OCI-LY1 (cell line): ENCODE data around the gene CASKIN2.

Source experiments
- H2AFZ ChIP-seq: fragments of 200-600 bp; sonication (generic), shearing (Covaris generic); 2 replicates; pipeline ENCODE4 v1.6.0; 2014; ENCODE audit warnings: antibody characterized with exemption, mild to moderate bottlenecking, low read length
- H3F3A ChIP-seq: fragments of 200-600 bp; sonication (generic), shearing (Covaris generic); 2 replicates; pipeline ENCODE4 v1.6.0; 2014; ENCODE audit warnings: mild to moderate bottlenecking, antibody characterized with exemption, low read length, moderate library complexity; ENCODE audit not compliant: insufficient read depth
- H3K27ac ChIP-seq: fragments of 200-600 bp; sonication (generic); 2 replicates; pipeline ENCODE4 v1.5.1; 2014; ENCODE audit warnings: low read length, mixed run types, mild to moderate bottlenecking, low read depth; ENCODE audit not compliant: poor library complexity, severe bottlenecking
- H3K27me3 ChIP-seq: fragments of 200-600 bp; sonication (generic); 2 replicates; pipeline ENCODE4 v1.6.0; 2014; ENCODE audit warnings: antibody characterized with exemption, mild to moderate bottlenecking, low read length, moderate library complexity; ENCODE audit not compliant: insufficient read depth
- H3K36me3 ChIP-seq: fragments of 200-600 bp; sonication (generic); 2 replicates; pipeline ENCODE4 v1.6.1; 2014; ENCODE audit warnings: mild to moderate bottlenecking, antibody characterized with exemption, low read length, moderate library complexity, mixed read lengths; ENCODE audit not compliant: insufficient read depth
- H3K4me1 ChIP-seq: fragments of 200-600 bp; sonication (generic); 2 replicates; pipeline ENCODE4 v1.5.1; 2014; ENCODE audit warnings: mild to moderate bottlenecking, low read length, moderate library complexity; ENCODE audit not compliant: insufficient read depth, severe bottlenecking
- H3K4me2 ChIP-seq: fragments of 200-600 bp; sonication (generic), shearing (Covaris generic); 2 replicates; pipeline ENCODE4 v1.6.1; 2014; ENCODE audit warnings: low read length
- H3K4me3 ChIP-seq: fragments of 200-600 bp; sonication (generic); 2 replicates; pipeline ENCODE4 v1.5.1; 2014; ENCODE audit warnings: low read length, low read depth, mild to moderate bottlenecking, mixed read lengths; ENCODE audit not compliant: poor library complexity, severe bottlenecking
- H3K79me2 ChIP-seq: fragments of 200-600 bp; shearing (Covaris generic); 2 replicates; pipeline ENCODE4 v1.6.1; 2016; ENCODE audit warnings: mixed run types, low read length, mixed read lengths; ENCODE audit not compliant: insufficient read depth
- H3K9ac ChIP-seq: fragments of 200-600 bp; sonication (generic), shearing (Covaris generic); 2 replicates; pipeline ENCODE4 v1.6.1; 2014; ENCODE audit warnings: mild to moderate bottlenecking, low read length, mixed read lengths
- H3K9me2 ChIP-seq: fragments of 200-600 bp; sonication (generic), shearing (Covaris generic); 2 replicates; pipeline ENCODE4 v1.6.1; 2014; ENCODE audit warnings: low read depth, mild to moderate bottlenecking, low read length, mixed read lengths
- H3K9me3 ChIP-seq: fragments of 200-600 bp; shearing (Covaris generic); 2 replicates; pipeline ENCODE4 v1.6.1; 2014; ENCODE audit warnings: low read length, mixed read lengths
- H4K20me1 ChIP-seq: fragments of 200-600 bp; sonication (generic), shearing (Covaris generic); 2 replicates; pipeline ENCODE4 v1.6.0; 2016; ENCODE audit warnings: mild to moderate bottlenecking, low read length; ENCODE audit not compliant: insufficient read depth
- EZH2 ChIP-seq: fragments of 200-600 bp; sonication (generic), shearing (Covaris generic); IDR thresholded peaks from 2 replicates; pipeline ENCODE4 v1.8.0; 2017; ENCODE audit warnings: borderline replicate concordance, mixed run types, mild to moderate bottlenecking, antibody characterized with exemption, low read length, moderate library complexity, mixed read lengths
- TF ChIP-seq, protein P1 (sequence below): fragments of 200-600 bp; sonication (generic), shearing (Covaris generic); IDR thresholded peaks from 2 replicates; pipeline ENCODE4 v1.5.1; 2017; ENCODE audit warnings: mild to moderate bottlenecking, antibody characterized with exemption, low read length, moderate library complexity, mixed read lengths

Gene CASKIN2

DNA sequence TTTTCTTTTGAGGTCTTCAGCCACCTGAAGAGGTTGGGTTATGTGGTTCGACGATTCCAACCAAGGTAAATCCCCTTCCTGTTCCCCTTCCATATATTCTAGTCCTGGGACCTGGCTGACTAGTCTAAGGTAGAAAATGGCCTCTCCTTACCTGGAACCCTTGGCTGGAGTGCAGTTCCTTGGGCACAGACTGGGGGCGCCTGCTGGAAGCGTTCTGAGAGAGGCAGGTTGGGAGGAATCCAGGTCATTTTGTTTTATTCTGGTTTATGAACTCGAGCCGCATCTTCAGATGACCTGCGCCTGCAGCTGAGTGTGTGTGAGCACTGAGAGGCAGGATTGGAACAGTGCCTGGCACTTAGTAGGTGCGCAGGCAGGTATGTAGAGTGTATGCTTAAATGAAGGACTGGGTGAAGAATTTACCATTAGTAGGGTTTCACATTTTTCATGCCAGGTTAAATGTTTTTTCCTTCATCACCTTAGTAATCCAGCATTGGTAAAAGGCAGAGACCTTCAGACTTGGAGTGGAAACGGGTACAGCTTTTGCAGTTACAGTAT lies 3.7 kb upstream of the CASKIN2 start:
- Histone ChIP-seq H3K4me3 (no peak overlapping the region), H3K79me2 (no peaks in the 10 kb centered on the region), H3K9ac (no peak overlapping the region), H3K27me3 (no peaks in the 10 kb centered on the region), H3K9me2 (no peaks in the 10 kb centered on the region), H3K27ac (no peak overlapping the region), H3K9me3 (no peaks in the 10 kb centered on the region), H3K4me2 (no peak overlapping the region), H3K4me1 (peaks cover 24% of the 10 kb centered on the region), H3K36me3 (peaks cover 7% of the 10 kb centered on the region; the same call in 1 of the 2 replicates), H3F3A (no peaks in the 10 kb centered on the region), H2AFZ (no peak overlapping the region), H4K20me1 (no peaks in the 10 kb centered on the region)
- TF ChIP-seq, protein P1, sequence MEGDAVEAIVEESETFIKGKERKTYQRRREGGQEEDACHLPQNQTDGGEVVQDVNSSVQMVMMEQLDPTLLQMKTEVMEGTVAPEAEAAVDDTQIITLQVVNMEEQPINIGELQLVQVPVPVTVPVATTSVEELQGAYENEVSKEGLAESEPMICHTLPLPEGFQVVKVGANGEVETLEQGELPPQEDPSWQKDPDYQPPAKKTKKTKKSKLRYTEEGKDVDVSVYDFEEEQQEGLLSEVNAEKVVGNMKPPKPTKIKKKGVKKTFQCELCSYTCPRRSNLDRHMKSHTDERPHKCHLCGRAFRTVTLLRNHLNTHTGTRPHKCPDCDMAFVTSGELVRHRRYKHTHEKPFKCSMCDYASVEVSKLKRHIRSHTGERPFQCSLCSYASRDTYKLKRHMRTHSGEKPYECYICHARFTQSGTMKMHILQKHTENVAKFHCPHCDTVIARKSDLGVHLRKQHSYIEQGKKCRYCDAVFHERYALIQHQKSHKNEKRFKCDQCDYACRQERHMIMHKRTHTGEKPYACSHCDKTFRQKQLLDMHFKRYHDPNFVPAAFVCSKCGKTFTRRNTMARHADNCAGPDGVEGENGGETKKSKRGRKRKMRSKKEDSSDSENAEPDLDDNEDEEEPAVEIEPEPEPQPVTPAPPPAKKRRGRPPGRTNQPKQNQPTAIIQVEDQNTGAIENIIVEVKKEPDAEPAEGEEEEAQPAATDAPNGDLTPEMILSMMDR, result no peak
- TF ChIP-seq EZH2, result no peak

DNA sequence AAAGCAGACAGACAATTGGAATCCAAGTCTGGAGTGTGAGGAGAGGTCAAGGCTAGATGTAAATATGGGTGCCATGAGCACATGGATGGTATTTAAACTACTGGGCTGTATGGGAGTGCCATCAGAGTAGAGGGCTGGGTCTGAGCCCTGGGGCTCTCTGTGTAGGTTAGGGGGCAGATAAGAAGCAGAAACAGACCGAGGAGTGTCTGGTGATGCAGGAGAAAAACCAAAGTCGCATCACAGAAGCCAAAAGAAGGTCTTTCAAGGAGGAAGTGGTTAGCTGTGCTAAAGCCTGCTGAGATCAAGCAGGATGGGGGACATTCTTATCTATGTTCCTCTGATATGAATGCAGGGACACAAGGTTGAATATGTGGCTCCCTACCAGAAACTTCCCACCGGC lies 2.9 kb upstream of the CASKIN2 start:
- Histone ChIP-seq H3K36me3 (peaks cover 7% of the 10 kb centered on the region; the same call in 1 of the 2 replicates), H3F3A (no peaks in the 10 kb centered on the region), H2AFZ (no peak overlapping the region), H3K4me3 (no peak overlapping the region), H3K9ac (no peak overlapping the region), H4K20me1 (no peaks in the 10 kb centered on the region), H3K27ac (no peak overlapping the region), H3K9me3 (no peaks in the 10 kb centered on the region), H3K4me1 (peaks cover 24% of the 10 kb centered on the region), H3K27me3 (no peaks in the 10 kb centered on the region), H3K79me2 (no peaks in the 10 kb centered on the region), H3K9me2 (no peaks in the 10 kb centered on the region), H3K4me2 (peak overlapping the region; percentile 80; the same call in 1 of the 2 replicates)
- TF ChIP-seq EZH2, result no peak
- TF ChIP-seq, protein P1, result no peak

DNA sequence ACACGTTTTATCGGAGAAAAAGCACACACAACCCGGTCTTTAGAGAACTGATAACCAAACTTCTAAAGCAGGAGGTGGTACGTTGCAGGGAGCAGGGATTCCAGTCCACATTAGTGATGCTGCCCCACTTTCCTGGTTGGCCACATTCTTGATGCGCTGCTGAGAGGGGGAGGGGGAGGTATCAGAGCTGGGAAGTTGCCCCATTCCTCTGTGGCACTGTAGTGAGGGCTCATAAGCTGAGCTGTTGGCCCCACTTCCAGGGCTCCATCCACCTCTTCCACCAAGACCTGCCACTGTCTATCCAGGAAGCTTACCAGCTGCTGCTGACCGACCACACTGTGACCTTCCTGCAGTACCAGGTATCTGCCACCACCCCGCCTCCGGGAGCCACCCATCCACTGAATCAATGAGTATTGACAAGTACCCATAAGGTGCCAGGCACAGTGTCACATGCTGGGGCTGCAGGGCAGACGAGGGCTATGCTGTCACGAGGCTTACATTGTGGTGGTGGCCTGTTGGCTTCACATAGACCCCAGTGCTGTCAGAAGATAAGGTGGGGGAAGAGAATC lies 2.0 kb upstream of the CASKIN2 start:
- peak overlapping the region; percentile 80 for H3K4me2 ChIP-seq
- no peak overlapping the region for H2AFZ ChIP-seq
- TF ChIP-seq EZH2, result no peak
- TF ChIP-seq, protein P1, result peak; percentile 9; the same call in 1 of the 2 replicates
- H3K79me2 ChIP-seq, result no peaks in the 10 kb centered on the region
- no peaks in the 10 kb centered on the region for H3K27me3 ChIP-seq
- peaks cover 24% of the 10 kb centered on the region for H3K4me1 ChIP-seq
- H3K9me3 ChIP-seq, result no peaks in the 10 kb centered on the region
- H3K36me3 ChIP-seq, result peaks cover 7% of the 10 kb centered on the region; the same call in 1 of the 2 replicates
- H3K9me2 ChIP-seq, result no peaks in the 10 kb centered on the region
- no peaks in the 10 kb centered on the region for H3F3A ChIP-seq
- no peak overlapping the region for H3K27ac ChIP-seq
- H4K20me1 ChIP-seq, result no peaks in the 10 kb centered on the region
- peak overlapping the region; percentile 73 for H3K9ac ChIP-seq
- peak overlapping the region; percentile 85 for H3K4me3 ChIP-seq
